Lower lobe of right lung (tissue), 2 donors: Measurements from ENCODE around the gene C6orf141. TPM values are rescaled to one million over a fixed set of nuclear protein-coding genes. Genes with fewer than 3 reads are reported as not detected.

ENCODE experiments used
- ATAC-seq, 2 donors: fragments of 200-7000 bp; cut with Tn5 transposase; one replicate each; pipeline ENCODE4 v1.9.1; 2020 to 2022; ENCODE audit warnings: mild to moderate bottlenecking in 2 of 2, moderate library complexity in 2 of 2
- DNase-seq: peaks from one replicate; pipeline ENCODE4 v3.0.0-alpha.2; 2020
- H3K27ac ChIP-seq: fragments of 200-600 bp; one replicate; pipeline ENCODE4 v1.8.0; 2022
- H3K27me3 ChIP-seq: fragments of 200-600 bp; one replicate; pipeline ENCODE4 v1.8.0; 2022; ENCODE audit warnings: low read depth
- H3K36me3 ChIP-seq: fragments of 200-600 bp; one replicate; pipeline ENCODE4 v1.8.0; 2022; ENCODE audit warnings: mild to moderate bottlenecking
- H3K4me1 ChIP-seq: fragments of 200-600 bp; one replicate; pipeline ENCODE4 v1.8.0; 2022
- H3K4me3 ChIP-seq: fragments of 200-600 bp; one replicate; pipeline ENCODE4 v1.8.0; 2022; ENCODE audit warnings: mild to moderate bottlenecking
- H3K9me3 ChIP-seq: fragments of 200-600 bp; one replicate; pipeline ENCODE4 v1.8.0; 2022
- intact Hi-C: fragments of 100-400 bp; cut with DNase I; formaldehyde crosslinking; loops from one replicate; pipeline ENCODE4 v1.11.0; 2022
- total RNA-seq: library from RNA; stranded (reverse); fragmentation: NEBNext Ultra II Directional; extraction: Animal tissue kit (Norgen Biotek cat#: 25700); gene quantifications from one replicate; pipeline ENCODE4 v1.2.1, GENCODE V29; 2021
- TF ChIP-seq, protein P1 (sequence below): fragments of 200-600 bp; IDR thresholded peaks from one replicate; pipeline ENCODE4 v1.8.0; 2022; ENCODE audit warnings: antibody characterized with exemption, mild to moderate bottlenecking
- donor health status: DM: no; HTN: yes; CAD: no; lungs with severe emphysema.

The C6orf141 gene
- total RNA-seq, 1 donor from 2014 or later: 4.1 TPM

DNA sequence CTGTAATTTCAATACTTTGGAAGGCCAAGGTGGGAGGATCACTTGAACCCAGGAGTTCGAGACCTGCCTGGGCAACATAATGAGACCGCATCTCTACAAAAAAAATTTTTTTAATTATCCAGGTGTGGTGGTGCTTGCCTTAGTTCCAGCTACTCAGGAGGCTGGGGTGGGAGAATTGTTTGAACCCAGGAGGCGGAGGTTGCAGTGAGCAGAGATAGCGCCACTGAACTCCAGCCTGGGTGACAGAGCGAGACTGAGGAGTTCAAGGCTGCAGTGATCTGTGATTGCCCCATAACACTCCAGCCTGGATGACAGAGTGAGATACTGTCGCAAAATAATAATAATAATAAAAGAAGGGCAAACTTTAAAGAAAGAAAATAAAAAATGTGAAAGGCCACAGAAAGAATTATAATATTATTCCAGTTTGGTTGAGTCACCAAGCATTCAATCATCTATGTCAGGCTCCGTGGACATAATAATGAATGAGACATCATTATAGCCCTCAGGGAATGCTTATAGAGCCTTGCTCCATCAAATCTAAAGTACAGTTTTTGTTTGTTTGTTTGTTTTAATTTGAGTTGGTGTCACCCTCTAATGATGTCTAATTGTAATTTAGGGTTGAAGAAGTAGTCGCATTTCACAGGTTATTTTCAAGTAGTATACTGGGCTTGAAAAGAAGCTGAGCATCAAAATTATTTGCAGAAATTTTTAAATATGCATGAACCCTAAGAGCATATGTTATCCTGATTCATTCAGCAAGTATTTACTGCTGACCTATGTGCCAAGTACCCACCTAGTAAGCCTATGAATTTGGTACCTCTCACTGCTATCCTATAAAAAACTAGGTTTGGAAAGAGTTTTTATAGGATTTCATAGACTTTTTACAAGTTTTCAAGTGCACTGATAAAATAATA, 35.6 kb upstream of the C6orf141 start:
- ATAC-seq (no peak), DNase-seq (no peak)
- H3K36me3 ChIP-seq: no peaks in the 10 kb centered on the region
- TF ChIP-seq, protein P1, sequence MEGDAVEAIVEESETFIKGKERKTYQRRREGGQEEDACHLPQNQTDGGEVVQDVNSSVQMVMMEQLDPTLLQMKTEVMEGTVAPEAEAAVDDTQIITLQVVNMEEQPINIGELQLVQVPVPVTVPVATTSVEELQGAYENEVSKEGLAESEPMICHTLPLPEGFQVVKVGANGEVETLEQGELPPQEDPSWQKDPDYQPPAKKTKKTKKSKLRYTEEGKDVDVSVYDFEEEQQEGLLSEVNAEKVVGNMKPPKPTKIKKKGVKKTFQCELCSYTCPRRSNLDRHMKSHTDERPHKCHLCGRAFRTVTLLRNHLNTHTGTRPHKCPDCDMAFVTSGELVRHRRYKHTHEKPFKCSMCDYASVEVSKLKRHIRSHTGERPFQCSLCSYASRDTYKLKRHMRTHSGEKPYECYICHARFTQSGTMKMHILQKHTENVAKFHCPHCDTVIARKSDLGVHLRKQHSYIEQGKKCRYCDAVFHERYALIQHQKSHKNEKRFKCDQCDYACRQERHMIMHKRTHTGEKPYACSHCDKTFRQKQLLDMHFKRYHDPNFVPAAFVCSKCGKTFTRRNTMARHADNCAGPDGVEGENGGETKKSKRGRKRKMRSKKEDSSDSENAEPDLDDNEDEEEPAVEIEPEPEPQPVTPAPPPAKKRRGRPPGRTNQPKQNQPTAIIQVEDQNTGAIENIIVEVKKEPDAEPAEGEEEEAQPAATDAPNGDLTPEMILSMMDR: no peak
- H3K4me3 ChIP-seq: no peak overlapping the region
- intact Hi-C loops: no loop called here
- H3K4me1 ChIP-seq: no peaks in the 10 kb centered on the region
- no peaks in the 10 kb centered on the region for H3K9me3 ChIP-seq
- H3K27me3 ChIP-seq: peaks cover 4% of the 10 kb centered on the region
- H3K27ac ChIP-seq: no peak overlapping the region

DNA sequence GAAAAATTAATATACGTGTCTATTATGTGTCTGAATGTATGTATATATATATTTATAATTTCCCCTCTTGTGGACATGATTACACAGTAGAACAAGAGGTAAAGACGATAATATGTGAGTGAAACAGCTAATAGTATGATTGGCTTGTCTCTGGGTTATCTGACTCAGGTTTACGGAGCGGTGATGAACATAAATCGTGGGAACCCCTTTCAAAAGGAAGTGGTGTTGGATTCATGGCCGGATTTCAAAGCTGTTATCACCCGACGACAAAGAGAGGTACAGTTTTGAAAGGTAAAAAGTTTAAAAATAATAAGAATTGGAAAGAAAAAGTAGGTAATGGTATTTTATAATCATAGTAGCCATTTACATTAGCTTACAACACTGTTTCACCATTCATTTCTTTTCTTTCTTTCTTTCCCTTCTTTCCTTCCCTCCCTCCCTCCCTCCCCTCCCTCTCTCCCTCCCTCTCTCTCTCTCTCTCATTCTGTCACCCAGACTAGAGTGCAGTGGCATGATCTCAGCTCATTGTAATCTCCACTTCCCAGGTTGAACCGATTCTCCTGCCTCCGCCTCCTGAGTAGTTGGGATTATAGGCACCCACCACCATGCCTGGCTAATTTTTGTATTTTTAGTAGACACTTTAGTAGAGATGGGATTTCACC, 34.9 kb upstream of the C6orf141 start:
- Histone ChIP-seq H3K9me3 (no peaks in the 10 kb centered on the region), H3K4me3 (no peak overlapping the region), H3K27ac (no peak overlapping the region), H3K4me1 (no peaks in the 10 kb centered on the region), H3K27me3 (peaks cover 4% of the 10 kb centered on the region), H3K36me3 (no peaks in the 10 kb centered on the region)
- TF ChIP-seq, protein P1: no peak
- ATAC-seq: no peak
- intact Hi-C loops: no loop called here
- no peak for DNase-seq

DNA sequence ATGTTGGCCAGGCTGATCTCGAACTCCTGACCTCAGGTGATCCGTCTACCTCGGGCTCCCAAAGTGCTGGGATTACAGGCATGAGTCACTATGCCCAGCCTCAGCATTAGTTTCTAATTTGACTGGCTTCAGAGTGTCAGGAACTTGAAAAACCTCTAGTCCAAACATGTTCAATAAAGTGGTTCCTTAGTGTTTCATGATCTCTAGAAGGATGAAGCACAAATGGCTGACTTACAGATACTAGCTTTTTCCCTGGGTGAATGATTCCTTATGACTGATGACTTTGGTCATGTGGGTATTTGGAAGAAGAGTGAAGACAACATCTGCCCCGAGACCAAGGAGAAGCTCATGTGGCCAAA, 34.3 kb upstream of the C6orf141 start:
- no peak for DNase-seq
- no peak overlapping the region for H3K4me3 ChIP-seq
- peaks cover 4% of the 10 kb centered on the region for H3K27me3 ChIP-seq
- H3K27ac ChIP-seq: no peak overlapping the region
- TF ChIP-seq, protein P1: no peak
- no peak for ATAC-seq
- no peaks in the 10 kb centered on the region for H3K36me3 ChIP-seq
- intact Hi-C loops: no loop called here
- no peaks in the 10 kb centered on the region for H3K9me3 ChIP-seq
- H3K4me1 ChIP-seq: no peaks in the 10 kb centered on the region

DNA sequence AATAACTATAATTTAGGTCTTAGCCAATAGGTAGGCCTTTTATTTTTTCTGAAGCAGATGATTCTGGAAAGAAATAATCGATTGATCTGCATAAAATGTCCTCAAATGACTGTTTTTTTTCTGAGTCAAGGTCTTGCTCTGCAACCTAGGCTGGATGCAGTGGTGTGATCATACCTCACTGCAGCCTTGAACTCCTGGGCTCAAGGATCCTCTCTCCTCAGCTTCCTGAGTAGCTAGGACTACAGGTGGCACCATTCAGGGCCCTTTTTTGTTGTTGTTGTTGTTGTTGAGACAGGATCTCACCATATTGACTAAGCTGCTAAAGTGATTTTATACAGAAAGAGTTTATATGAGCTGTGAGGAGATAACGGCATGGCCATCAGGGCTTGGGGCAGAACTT, 32.5 kb upstream of the C6orf141 start:
- Histone ChIP-seq H3K9me3 (no peaks in the 10 kb centered on the region), H3K4me3 (no peak overlapping the region), H3K4me1 (no peaks in the 10 kb centered on the region), H3K36me3 (no peaks in the 10 kb centered on the region), H3K27ac (no peak overlapping the region), H3K27me3 (peaks cover 4% of the 10 kb centered on the region)
- DNase-seq (no peak), ATAC-seq (no peak)
- intact Hi-C loops: no loop called here
- TF ChIP-seq, protein P1: no peak

DNA sequence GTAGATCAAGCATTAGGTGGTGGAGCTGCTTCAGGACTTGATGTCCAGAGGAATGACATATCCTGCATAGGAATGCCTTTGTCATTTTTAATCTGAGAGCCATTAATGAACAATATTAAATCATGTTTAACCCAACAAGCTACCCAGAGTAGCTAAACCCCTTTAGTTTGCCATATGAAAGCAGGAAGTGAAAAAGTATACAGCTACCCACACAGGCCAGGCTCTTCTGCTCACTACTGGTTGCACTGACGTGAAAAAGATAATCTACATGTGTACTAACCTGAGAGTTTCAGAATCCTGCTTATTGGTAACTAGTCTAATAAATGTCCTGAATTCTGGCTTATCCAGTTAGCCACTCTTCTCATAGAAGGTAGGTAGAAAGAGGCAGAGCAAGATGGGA, 30.8 kb upstream of the C6orf141 start:
- Histone ChIP-seq H3K9me3 (no peaks in the 10 kb centered on the region), H3K36me3 (no peaks in the 10 kb centered on the region), H3K4me1 (no peaks in the 10 kb centered on the region), H3K27me3 (no peaks in the 10 kb centered on the region), H3K27ac (no peak overlapping the region), H3K4me3 (no peak overlapping the region)
- no peak for ATAC-seq
- intact Hi-C loops: no loop called here
- no peak for DNase-seq
- TF ChIP-seq, protein P1: no peak
